Calu3 (cell line): ENCODE data around the gene MGMT. TPM values are rescaled to one million over a fixed set of nuclear protein-coding genes. Genes with fewer than 3 reads are reported as not detected.

Experiments used
- BruUV-seq: library from RNA; stranded (reverse); fragments of 400-500 nt; replicated peaks from 2 replicates; lab custom pipeline; 2021; lab: Mats Ljungman, UMichigan
- CTCF ChIA-PET: fragments of 300-600 bp; sonication (Branson Sonifier 250); formaldehyde crosslinking; loops from one replicate; lab custom pipeline; 2022; ENCODE audit warnings: antibody characterized with exemption; lab: Charles Lee
- DNase-seq: peaks from one replicate; pipeline ENCODE4 v3.0.0; 2022
- H3K27ac Mint-ChIP-seq: one replicate; pipeline ENCODE4 v1.8.0; 2022; ENCODE audit warnings: mixed read lengths; ENCODE audit not compliant: unreplicated experiment
- H3K27me3 Mint-ChIP-seq: one replicate; pipeline ENCODE4 v1.8.0; 2022; ENCODE audit warnings: mixed read lengths; ENCODE audit not compliant: unreplicated experiment
- H3K36me3 Mint-ChIP-seq: one replicate; pipeline ENCODE4 v1.8.0; 2022; ENCODE audit warnings: mild to moderate bottlenecking, moderate library complexity, mixed read lengths; ENCODE audit not compliant: insufficient read depth, unreplicated experiment
- H3K4me1 Mint-ChIP-seq: one replicate; pipeline ENCODE4 v1.8.0; 2022; ENCODE audit warnings: mild to moderate bottlenecking, low read depth, mixed read lengths; ENCODE audit not compliant: unreplicated experiment
- H3K4me3 Mint-ChIP-seq: one replicate; pipeline ENCODE4 v1.8.0; 2022; ENCODE audit warnings: mild to moderate bottlenecking, low read depth, moderate library complexity, mixed read lengths; ENCODE audit not compliant: unreplicated experiment
- H3K9me3 Mint-ChIP-seq: one replicate; pipeline ENCODE4 v1.8.0; 2022; ENCODE audit warnings: low read depth, mixed read lengths; ENCODE audit not compliant: unreplicated experiment
- CTCF ChIP-seq: fragments of 200-600 bp; IDR thresholded peaks from one replicate; pipeline ENCODE4 v1.8.0; 2022; ENCODE audit warnings: antibody characterized with exemption; ENCODE audit not compliant: unreplicated experiment
- intact Hi-C: fragments of 100-400 bp; cut with micrococcal nuclease; formaldehyde crosslinking; loops from one replicate; pipeline ENCODE4 v1.10.0; 2022; ENCODE audit not compliant: unreplicated experiment
- total RNA-seq: library from RNA; stranded (reverse); gene quantifications from 2 replicates; pipeline ENCODE4 v1.2.3, GENCODE V29; 2022

MGMT gene
- total RNA-seq, 1 experiment from 2014 or later: 8.3 TPM

GRCh38 chr10:129442866-129443265, 24.2 kb upstream of the MGMT start:
- no peak for DNase-seq
- CTCF ChIA-PET: no interaction called here
- Mint-ChIP-seq H3K36me3 (no peaks in the 10 kb centered on the region), H3K27me3 (no peaks in the 10 kb centered on the region), H3K4me1 (no peaks in the 10 kb centered on the region), H3K4me3 (no peak overlapping the region), H3K9me3 (peaks cover 7% of the 10 kb centered on the region), H3K27ac (no peak overlapping the region)
- no TSS peak for BruUV-seq
- intact Hi-C loops: no loop called here
- no peak for TF ChIP-seq CTCF

- TF ChIP-seq CTCF: no peak
- intact Hi-C loops: no loop called here
- no TSS peak for BruUV-seq
Measured at GRCh38 chr10:129444359-129444758, 22.7 kb upstream of the MGMT start.

GRCh38 chr10:129445436-129446182, 21.4 kb upstream of the MGMT start:
- H3K27ac Mint-ChIP-seq: no peak overlapping the region
- DNase-seq: no peak
- BruUV-seq: no TSS peak
- no peak overlapping the region for H3K4me3 Mint-ChIP-seq
- H3K4me1 Mint-ChIP-seq: no peaks in the 10 kb centered on the region
- no peak for TF ChIP-seq CTCF
- CTCF ChIA-PET: interaction anchor here (0.6 kb wide), 1 partner anchor 639 kb away, joined by 3 read pairs; no protein-coding TSS in a partner anchor
- H3K36me3 Mint-ChIP-seq: no peaks in the 10 kb centered on the region
- peaks cover 10% of the 10 kb centered on the region for H3K9me3 Mint-ChIP-seq
- H3K27me3 Mint-ChIP-seq: no peaks in the 10 kb centered on the region
- intact Hi-C loops: no loop called here

More at GRCh38 chr10:129444359-129444758, 22.7 kb upstream of the MGMT start:
- CTCF ChIA-PET: no interaction called here
- no peak for DNase-seq
- no peaks in the 10 kb centered on the region for H3K36me3 Mint-ChIP-seq
- no peaks in the 10 kb centered on the region for H3K4me1 Mint-ChIP-seq
- H3K27me3 Mint-ChIP-seq: no peaks in the 10 kb centered on the region
- no peak overlapping the region for H3K4me3 Mint-ChIP-seq
- no peak overlapping the region for H3K27ac Mint-ChIP-seq
- H3K9me3 Mint-ChIP-seq: peaks cover 10% of the 10 kb centered on the region

GRCh38 chr10:129446183-129446581, 20.9 kb upstream of the MGMT start:
- Mint-ChIP-seq H3K4me1 (no peaks in the 10 kb centered on the region), H3K4me3 (no peak overlapping the region), H3K27ac (no peak overlapping the region), H3K27me3 (no peaks in the 10 kb centered on the region), H3K9me3 (peaks cover 11% of the 10 kb centered on the region), H3K36me3 (no peaks in the 10 kb centered on the region)
- intact Hi-C loops: no loop called here
- TF ChIP-seq CTCF: no peak
- BruUV-seq: no TSS peak
- CTCF ChIA-PET: no interaction called here
- DNase-seq: no peak
